Activated CD8-positive, alpha-beta memory T cell treated with anti-CD3 and anti-CD28 coated beads, Interleukin-2, amount 50 U/mL, for 24 hours (primary cell): Measurements from ENCODE around the gene TBC1D5.
"Not testable (repeated sequence)": the region's sequence is repeated elsewhere in the genome, so short reads cannot be mapped to it uniquely, and the experiment has no call there.

Experiments
- DNase-seq: peaks from one replicate; pipeline ENCODE4 v3.0.0-alpha.2; 2020; ENCODE audit errors: extremely low read depth

TBC1D5 gene

DNA sequence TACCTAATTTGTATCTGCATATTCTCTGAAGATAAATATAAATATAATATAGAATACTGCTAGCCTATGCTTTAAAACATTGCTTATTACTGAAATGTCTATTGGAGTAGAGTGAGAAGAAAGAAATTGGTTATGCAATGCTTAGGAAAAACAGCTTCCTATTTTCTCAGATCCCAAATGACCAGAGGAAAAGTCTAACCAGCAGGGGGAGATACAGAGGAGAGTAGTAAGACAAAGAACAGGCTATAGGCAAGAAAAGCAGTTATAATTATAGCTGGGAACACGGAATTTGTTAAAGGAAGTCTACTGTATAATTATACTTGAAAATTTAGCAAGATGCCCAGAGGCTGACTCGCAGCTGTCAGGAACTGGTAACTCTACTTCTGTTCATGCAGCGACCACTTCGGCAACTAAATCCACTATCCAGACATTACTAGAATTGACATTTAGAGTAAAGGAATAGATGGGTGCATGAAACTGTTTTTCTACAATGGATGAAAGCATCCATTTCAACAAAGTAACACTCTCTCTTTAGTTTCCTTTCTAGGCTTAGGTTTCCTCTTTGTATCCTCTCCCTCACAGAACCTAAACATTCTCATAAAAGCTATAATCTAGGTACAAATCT, 97.2 kb downstream of the TBC1D5 start:
- DNase-seq = no peak

DNA sequence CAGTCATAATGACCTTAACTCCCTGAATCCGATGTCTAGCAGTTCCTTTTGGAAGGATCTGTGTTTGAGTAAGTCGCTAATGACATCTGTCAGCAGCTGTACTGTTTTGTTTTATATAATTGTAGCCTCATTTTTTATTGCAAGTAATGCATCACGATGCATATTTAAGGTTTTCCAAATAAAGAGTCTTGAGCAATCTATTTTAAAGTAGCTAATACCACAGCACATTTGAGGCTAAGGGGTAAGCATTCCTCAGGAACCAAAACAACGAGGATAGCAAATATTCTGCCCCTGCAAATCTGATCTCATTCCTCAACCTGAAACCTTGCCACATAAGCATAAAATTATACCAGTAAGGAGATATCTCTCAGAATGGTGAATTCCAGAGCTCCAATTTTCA, 98.7 kb downstream of the TBC1D5 start:
- DNase-seq = no peak

GRCh38 chr3:17642474-17642873, 100.0 kb downstream of the TBC1D5 start:
- no peak for DNase-seq

- DNase-seq = no peak
Measured at GRCh38 chr3:17640466-17640865, 102.0 kb downstream of the TBC1D5 start.

DNA sequence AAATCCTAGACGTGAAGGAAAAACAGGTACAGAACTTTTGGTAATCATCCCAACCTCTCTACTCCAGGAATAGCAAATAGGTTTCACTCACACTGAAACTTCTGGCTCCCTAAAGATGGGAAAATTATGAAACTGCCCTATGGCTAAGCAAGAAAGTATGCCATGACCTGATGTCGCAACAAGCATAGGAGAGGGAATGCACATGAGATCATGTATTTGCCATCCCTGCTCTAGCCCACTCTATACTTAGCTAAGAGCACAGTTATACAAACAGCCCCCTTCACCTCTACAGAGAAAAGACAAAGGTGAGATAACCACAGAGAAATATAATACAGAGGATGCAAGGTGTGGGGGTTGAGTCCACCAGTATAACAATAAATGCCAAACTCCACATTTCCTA, 102.7 kb downstream of the TBC1D5 start:
- DNase-seq = no peak

DNA sequence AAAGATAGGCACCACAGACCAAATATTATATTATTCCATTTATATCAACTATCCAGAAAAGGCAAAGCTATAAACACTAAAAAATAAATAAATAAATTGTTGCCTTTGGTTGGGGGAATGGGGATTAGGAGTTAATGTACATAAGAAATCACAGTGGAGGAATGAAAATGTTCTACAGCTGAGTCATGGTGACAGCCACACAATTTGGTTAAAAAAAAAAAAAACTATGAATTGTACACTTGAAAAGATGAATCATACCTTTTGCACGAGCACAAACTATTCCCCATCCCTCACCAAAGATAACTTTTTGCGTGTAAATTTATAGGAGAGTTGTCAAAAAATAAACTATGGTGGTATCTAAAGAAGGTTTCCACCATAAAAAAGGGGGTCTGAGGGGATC, 103.2 kb downstream of the TBC1D5 start:
- DNase-seq = no peak

DNA sequence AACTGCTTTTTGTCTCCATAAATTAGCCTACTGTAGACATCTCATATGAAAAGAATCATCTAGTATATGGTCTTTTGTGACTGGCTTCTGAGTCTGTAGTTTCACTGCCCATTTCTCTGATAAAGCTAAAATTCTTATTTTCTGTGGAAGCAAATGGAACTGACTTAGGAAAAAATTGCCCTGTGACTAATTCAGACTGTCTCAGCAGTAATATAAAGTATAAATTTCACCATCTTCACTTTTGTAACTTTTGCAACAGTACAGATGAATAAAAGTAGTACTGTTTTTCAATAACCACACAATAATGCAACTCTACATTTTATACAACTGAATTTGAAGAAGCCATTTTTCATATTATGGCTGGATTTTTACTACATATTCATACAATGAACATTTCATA, 104.1 kb downstream of the TBC1D5 start:
- no peak for DNase-seq

GRCh38 chr3:17635675-17636074, 106.8 kb downstream of the TBC1D5 start:
- not testable (repeated sequence) for DNase-seq

DNA sequence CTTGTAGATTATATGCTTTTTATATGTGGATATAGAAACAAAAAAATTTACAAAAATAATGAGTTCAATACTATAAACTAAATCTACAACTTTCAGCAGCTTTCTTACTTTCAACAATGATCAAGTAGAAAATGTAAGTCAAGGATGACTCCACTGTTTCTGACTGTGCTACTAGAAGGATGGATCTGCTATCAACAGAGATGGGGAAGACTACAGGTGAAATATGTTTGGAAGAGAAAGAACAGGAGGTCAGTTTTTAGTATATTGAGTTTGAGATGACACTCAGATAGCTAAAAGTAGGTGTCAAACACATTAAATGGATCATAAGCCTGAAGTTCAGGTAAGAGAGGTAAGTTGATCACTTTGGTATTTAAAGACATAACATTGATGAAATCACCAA, 107.5 kb downstream of the TBC1D5 start:
- DNase-seq = no peak

DNA sequence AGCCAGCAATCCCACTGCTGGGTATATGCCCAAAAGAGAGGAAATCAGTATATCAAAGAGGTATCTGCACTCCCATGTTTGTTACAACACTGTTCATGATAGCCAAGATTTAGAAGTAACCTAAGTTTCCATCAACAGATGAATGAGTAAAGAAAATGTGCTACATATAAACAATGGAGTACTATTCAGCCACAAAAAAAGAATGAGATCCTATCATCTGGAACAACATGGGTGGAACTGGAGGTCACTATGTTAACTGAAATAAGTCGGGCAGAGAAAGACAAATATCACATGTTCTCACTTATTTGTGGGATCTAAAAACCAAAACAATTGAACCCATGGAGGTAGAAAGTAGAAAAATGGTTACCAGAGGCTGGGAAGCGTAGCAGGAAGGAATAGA, 108.2 kb downstream of the TBC1D5 start:
- DNase-seq = no peak

- DNase-seq = no peak
Measured at GRCh38 chr3:17632401-17633100, 109.9 kb downstream of the TBC1D5 start.

GRCh38 chr3:17631609-17632008, 110.8 kb downstream of the TBC1D5 start:
- DNase-seq = no peak

DNA sequence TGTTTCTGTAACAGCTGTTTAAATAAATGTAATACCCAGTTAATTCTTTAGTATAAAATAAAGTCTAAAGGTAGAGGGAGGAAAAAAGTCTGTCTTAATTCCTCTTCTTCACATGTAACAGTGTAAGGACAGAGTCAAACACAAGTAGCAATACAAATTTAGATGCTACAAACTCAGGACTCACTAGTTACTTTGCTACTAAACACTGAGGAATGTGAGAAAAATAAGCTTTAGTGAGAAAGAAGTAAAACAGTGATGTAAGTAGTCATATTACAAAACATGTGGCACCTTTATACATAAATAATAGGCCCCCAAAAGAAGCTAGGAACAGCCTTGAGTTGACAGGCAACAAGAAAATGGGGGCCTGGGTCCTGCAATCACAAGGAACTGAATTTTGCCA, 113.0 kb downstream of the TBC1D5 start:
- no peak for DNase-seq

DNA sequence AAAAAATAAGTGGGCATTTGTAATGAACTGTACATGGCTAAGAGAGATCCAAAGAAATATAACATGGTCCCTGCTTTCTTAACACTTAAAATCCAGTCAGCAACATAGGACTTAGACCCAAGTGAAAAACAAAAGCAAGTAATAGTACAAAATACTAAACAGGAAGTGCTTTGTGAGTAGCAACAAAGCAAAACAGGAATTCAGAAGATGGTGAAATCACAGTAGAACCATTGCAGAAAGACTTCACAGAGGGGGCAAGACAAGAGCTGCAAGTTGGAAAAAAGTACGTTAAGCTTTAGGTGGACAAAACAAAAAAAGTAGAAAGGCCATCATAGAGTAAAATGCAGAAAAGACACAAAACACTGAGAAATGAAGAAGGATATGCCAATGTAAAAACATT, 116.0 kb downstream of the TBC1D5 start:
- DNase-seq = no peak

GRCh38 chr3:17625133-17625532, 117.3 kb downstream of the TBC1D5 start:
- DNase-seq = no peak

- no peak for DNase-seq
Measured at GRCh38 chr3:17623464-17623863, 119.0 kb downstream of the TBC1D5 start.

DNA sequence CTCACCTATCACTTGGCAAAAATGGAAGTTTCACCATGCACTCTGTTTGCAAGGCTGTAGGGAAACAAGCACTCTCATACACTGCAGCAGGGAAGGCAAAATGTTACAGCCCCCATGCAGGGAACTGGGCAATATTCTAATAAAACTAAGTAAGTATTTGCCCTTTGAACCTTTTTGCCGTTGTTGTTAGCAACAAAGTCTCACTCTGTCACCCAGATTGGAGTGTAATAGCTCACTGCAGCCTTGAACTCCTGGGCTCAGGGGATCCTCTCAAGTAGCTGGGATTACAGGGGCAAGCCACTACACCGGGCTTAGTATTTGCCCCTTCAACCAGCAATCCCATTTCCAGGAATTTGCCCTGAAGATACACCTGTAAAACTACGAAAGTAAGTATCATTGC, 122.5 kb downstream of the TBC1D5 start:
- DNase-seq = no peak

DNA sequence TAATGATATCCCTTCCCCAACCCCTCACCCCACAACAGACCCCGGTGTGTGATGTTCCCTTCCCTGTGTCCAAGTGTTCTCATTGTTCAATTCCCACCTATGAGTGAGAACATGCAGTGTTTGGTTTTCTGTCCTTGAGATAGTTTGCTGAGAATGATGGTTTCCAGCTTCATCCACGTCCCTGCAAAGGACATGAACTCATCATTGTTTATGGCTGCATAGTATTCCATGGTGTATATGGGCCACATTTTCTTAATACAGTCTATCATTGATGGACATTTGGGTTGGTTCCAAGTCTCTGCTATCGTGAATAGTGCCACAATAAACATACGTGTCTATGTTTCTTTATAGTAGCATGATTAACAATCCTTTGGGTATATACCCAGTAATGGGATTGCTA, 129.4 kb downstream of the TBC1D5 start:
- DNase-seq = not testable (repeated sequence)

- DNase-seq = no peak
Measured at GRCh38 chr3:17607905-17608304, 134.5 kb downstream of the TBC1D5 start.

DNA sequence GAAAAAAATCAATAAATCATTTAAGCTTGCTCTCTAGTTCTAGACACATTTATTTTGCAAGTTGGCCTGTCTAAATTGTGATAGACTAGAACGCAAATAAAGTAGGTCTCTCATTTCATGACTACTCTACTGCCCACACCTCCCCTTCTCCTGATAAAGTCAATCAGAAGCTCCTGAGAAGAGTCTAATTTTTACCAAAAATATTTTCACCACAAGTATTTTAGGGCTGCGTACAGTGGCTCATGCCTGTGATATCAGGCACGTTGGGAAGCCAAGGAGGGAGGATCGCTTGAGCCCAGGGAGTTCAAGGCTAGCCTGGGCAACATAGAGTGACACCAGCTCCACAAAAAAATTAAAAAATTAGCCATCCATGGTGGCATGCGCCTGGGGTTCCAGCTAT, 136.5 kb downstream of the TBC1D5 start:
- DNase-seq = no peak

- DNase-seq = no peak
Measured at GRCh38 chr3:17605032-17605431, 137.4 kb downstream of the TBC1D5 start.

GRCh38 chr3:17602126-17602525, 140.3 kb downstream of the TBC1D5 start:
- DNase-seq = no peak

DNA sequence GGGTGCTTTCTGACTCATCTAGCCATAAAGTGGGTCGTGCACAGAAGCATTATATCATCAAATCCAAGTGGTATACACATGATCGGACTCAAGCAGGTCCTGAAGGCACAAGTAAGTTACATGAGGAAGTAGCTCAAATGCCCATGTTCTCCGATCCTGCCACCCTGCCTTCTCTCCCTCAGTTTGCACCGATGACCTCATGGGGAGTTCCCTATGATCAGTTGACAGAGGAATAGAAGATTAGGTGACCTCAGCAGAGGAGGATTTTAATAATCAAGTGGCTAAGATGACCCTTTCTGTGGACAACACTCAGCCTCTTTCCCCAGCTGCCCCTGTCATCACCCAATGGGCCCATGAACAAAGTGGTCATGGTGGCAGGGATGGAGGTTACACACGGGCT, 149.5 kb downstream of the TBC1D5 start:
- DNase-seq = no peak

DNA sequence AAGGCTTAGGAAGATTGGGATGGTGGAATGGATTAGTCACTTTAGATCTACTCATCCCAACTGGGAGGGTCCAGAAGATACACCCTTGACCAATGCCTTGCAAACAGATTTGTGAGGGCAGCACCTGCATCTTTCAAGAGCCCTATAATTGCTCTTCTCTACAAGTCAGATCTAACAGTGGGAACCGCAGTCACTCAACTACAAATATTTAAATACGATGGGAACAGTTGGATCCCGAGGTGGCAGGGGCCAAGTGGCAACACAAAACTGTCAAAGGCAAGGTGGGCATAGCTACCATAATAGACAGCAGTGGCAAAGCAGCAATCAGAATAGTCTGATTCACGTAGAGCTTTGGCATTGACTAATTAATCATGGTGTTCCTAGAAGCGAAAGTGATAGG, 152.0 kb downstream of the TBC1D5 start:
- DNase-seq = no peak
